Nephron (organoid): Measurements from ENCODE around the gene GRIA1.

Experiments used
- H3K27ac Mint-ChIP-seq, 3 experiments: 2 replicates each; pipeline ENCODE4 v1.8.0; 2020; ENCODE audit warnings: mixed read lengths in 3 of 3, mild to moderate bottlenecking in 2 of 3, moderate library complexity in 1 of 3
- H3K27me3 Mint-ChIP-seq: 2 replicates; pipeline ENCODE4 v1.8.0; 2021; ENCODE audit warnings: low read depth, mild to moderate bottlenecking, moderate library complexity, mixed read lengths
- H3K36me3 Mint-ChIP-seq: 2 replicates; pipeline ENCODE4 v1.8.0; 2020; ENCODE audit warnings: low read depth, mixed read lengths
- H3K4me1 Mint-ChIP-seq: 2 replicates; pipeline ENCODE4 v1.8.0; 2020; ENCODE audit warnings: mixed read lengths
- H3K4me3 Mint-ChIP-seq, 3 experiments: 2 replicates each; pipeline ENCODE4 v1.8.0; 2020; ENCODE audit warnings: mild to moderate bottlenecking in 3 of 3, mixed read lengths in 3 of 3, moderate library complexity in 2 of 3
- H3K9me3 Mint-ChIP-seq: 2 replicates; pipeline ENCODE4 v1.8.0; 2020; ENCODE audit warnings: mixed read lengths
- TF ChIP-seq, protein P1 (sequence below), 3 experiments: fragments of 200-600 bp; sonication (generic); IDR thresholded peaks; one replicate each; pipeline ENCODE4 v1.5.0; 2021; ENCODE audit warnings: antibody characterized with exemption in 3 of 3; ENCODE audit not compliant: unreplicated experiment in 3 of 3

GRIA1 gene

DNA sequence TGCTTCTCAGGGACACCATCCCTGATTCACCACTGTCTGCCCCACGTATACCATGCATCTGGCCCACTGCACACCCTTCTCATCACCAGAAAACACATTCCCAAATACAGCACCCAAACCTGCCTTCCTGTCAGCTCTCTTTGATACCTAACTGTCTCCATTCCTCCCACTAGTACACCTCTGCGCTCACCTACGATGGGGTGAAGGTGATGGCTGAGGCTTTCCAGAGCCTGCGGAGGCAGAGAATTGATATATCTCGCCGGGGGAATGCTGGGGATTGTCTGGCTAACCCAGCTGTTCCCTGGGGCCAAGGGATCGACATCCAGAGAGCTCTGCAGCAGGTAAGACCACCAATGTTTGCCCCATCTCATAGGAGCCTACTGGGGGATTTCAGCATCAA lies 186.4 kb downstream of the GRIA1 start:
- Mint-ChIP-seq H3K27ac (no peak overlapping the region), H3K4me1 (peaks cover 8% of the 10 kb centered on the region), H3K27me3 (peaks cover 4% of the 10 kb centered on the region), H3K9me3 (no peaks in the 10 kb centered on the region), H3K4me3 (no peak overlapping the region), H3K36me3 (no peaks in the 10 kb centered on the region)
- TF ChIP-seq, protein P1, sequence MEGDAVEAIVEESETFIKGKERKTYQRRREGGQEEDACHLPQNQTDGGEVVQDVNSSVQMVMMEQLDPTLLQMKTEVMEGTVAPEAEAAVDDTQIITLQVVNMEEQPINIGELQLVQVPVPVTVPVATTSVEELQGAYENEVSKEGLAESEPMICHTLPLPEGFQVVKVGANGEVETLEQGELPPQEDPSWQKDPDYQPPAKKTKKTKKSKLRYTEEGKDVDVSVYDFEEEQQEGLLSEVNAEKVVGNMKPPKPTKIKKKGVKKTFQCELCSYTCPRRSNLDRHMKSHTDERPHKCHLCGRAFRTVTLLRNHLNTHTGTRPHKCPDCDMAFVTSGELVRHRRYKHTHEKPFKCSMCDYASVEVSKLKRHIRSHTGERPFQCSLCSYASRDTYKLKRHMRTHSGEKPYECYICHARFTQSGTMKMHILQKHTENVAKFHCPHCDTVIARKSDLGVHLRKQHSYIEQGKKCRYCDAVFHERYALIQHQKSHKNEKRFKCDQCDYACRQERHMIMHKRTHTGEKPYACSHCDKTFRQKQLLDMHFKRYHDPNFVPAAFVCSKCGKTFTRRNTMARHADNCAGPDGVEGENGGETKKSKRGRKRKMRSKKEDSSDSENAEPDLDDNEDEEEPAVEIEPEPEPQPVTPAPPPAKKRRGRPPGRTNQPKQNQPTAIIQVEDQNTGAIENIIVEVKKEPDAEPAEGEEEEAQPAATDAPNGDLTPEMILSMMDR (IDR thresholded peaks at IDR 0.05; ENCODE audit: unreplicated experiment in 3 of 3): no peak

DNA sequence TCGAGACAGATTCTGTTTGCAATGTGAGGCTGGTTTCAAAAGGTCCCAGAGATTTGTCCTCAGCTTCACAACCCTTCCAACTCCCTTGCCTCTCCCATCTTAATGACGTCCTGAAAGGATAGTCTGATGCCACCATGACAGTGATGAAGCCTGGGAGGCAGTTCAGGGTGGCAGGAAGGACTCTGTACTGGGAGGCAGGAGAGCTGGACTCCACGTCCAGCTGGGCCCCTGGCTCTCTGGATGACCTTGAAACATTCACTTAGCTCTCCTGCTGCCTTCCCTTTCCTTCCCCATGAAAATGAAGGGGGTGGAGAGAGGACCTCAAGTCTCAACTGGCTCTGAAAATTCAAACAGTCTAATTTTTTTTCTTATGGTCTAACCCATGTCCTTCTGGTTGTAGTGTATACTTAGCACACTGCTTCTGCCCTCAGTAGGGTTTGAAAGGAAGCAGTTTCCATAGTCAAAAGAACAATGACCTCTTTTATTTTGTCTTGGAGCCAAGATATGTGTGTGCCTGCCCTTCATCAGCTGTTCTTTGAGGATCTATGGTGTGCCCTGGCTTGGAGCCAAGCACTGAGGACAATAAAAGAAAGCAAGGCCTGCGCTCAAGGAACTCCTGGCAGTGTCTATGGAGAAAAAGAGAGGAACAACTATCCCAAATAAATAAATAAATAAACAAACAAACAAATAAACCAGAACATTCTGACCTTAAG lies 188.3 kb downstream of the GRIA1 start:
- H3K4me3 Mint-ChIP-seq: no peak overlapping the region
- peaks cover 8% of the 10 kb centered on the region for H3K4me1 Mint-ChIP-seq
- no peaks in the 10 kb centered on the region for H3K36me3 Mint-ChIP-seq
- H3K27me3 Mint-ChIP-seq: peaks cover 4% of the 10 kb centered on the region
- TF ChIP-seq, protein P1 (IDR thresholded peaks at IDR 0.05; ENCODE audit: unreplicated experiment in 3 of 3): no peak
- H3K9me3 Mint-ChIP-seq: no peaks in the 10 kb centered on the region
- no peak overlapping the region for H3K27ac Mint-ChIP-seq

DNA sequence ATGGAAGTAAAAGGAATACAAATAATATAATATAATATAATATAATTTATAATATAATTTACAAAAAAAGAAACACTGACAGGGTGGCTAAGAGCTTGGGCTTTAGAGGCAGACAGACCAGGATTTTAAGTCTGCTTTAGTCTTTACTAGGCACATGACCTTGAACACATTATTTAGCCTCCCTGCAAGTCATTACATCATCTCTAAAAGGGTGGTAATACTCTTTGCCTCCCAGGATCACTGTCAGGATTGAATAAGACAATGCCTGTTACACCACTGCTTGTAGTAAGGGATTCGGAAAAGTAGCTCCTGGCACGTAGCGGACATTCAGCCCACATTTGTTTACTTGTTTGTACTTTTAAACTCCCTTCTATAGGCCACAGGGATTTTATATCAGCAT lies 199.8 kb downstream of the GRIA1 start:
- Mint-ChIP-seq H3K4me1 (no peaks in the 10 kb centered on the region), H3K27me3 (no peaks in the 10 kb centered on the region), H3K36me3 (no peaks in the 10 kb centered on the region), H3K9me3 (no peaks in the 10 kb centered on the region), H3K4me3 (no peak overlapping the region), H3K27ac (no peak overlapping the region)
- TF ChIP-seq, protein P1 (IDR thresholded peaks at IDR 0.05; ENCODE audit: unreplicated experiment in 3 of 3): no peak

DNA sequence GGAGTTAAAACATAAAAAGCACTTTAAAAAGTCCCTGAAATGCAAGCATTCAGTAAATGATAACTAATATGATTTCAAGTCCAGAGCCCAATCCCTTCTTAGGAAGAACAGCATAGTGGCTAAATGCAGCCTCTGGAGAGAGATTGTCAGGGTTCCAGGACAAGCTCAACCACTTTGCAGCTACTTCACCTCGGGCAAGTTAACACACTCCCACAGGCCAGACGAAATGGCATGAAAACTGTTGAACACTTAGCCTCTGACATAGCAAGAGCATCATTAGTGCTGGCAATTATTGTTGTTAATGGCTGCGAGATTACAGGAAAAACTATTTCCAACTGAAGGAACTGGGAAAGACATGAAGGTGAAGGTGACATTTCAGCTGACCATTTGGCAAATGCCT lies 205.8 kb downstream of the GRIA1 start:
- TF ChIP-seq, protein P1 (IDR thresholded peaks at IDR 0.05; ENCODE audit: unreplicated experiment in 3 of 3): no peak
- no peak overlapping the region for H3K27ac Mint-ChIP-seq
- no peaks in the 10 kb centered on the region for H3K4me1 Mint-ChIP-seq
- no peaks in the 10 kb centered on the region for H3K27me3 Mint-ChIP-seq
- H3K36me3 Mint-ChIP-seq: no peaks in the 10 kb centered on the region
- H3K4me3 Mint-ChIP-seq: no peak overlapping the region
- H3K9me3 Mint-ChIP-seq: no peaks in the 10 kb centered on the region

DNA sequence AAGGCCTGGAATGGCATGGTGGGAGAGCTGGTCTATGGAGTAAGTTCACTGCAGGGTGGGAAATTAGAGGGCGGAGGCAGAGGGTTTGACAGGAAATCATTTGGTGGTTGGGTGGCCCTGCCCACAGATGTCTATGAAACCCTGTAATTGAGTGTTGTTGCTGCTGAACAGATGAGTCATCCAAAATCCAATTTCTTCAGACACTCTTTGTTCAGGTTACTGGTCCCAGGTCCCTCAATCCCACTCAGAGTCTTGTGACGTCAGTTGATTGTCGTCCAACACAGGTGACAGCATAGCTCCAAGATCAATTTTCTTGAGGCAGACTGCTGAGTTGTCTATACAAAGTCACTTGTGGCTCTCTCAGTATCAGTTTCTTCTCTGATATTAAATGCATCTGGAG lies 208.6 kb downstream of the GRIA1 start:
- TF ChIP-seq, protein P1 (IDR thresholded peaks at IDR 0.05; ENCODE audit: unreplicated experiment in 3 of 3): no peak
- H3K4me3 Mint-ChIP-seq: no peak overlapping the region
- H3K27me3 Mint-ChIP-seq: no peaks in the 10 kb centered on the region
- H3K9me3 Mint-ChIP-seq: no peaks in the 10 kb centered on the region
- H3K36me3 Mint-ChIP-seq: no peaks in the 10 kb centered on the region
- no peak overlapping the region for H3K27ac Mint-ChIP-seq
- H3K4me1 Mint-ChIP-seq: no peaks in the 10 kb centered on the region

DNA sequence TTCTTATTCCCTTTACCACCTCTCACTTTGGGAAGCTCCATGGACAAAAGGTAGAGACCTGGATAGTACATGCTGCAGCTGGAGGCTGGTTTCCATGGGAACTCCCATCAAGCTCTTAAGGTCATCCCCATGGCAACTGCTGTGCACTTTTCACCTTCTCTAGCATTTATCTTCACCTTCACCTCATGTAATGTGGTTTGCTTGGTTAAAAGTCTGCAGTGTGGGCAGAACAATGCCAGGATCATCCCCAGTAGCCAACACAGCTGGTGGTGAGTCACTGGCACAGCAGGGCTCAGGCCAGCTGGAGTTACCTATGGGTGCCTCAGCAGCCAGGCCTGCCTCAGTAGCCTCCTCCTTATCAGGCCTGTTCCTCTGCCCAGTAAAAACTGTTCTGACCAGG lies 210.5 kb downstream of the GRIA1 start:
- TF ChIP-seq, protein P1 (IDR thresholded peaks at IDR 0.05; ENCODE audit: unreplicated experiment in 3 of 3): no peak
- Mint-ChIP-seq H3K27ac (no peak overlapping the region), H3K36me3 (no peaks in the 10 kb centered on the region), H3K9me3 (no peaks in the 10 kb centered on the region), H3K27me3 (no peaks in the 10 kb centered on the region), H3K4me1 (no peaks in the 10 kb centered on the region), H3K4me3 (no peak overlapping the region)
